GM18499 (cell line): Measurements from ENCODE around the gene P3H2.

Source experiments
- ATAC-seq: cut with Tn5 transposase; IDR thresholded peaks from one replicate; pipeline ENCODE4 v1.9.1; 2021; ENCODE audit warnings: moderate number of reproducible peaks; ENCODE audit not compliant: insufficient read depth, unreplicated experiment

The P3H2 gene

GRCh38 chr3:189954733-189955665 is 165.7 kb downstream of the P3H2 start:
- ATAC-seq, result no peak

GRCh38 chr3:189953551-189953950 is 167.1 kb downstream of the P3H2 start:
- ATAC-seq, result no peak

- no peak for ATAC-seq
These were observed 168.4 kb downstream of the P3H2 start for GRCh38 chr3:189952272-189952671.

GRCh38 chr3:189950258-189950657 is 170.4 kb downstream of the P3H2 start:
- no peak for ATAC-seq

GRCh38 chr3:189949580-189949979 is 171.1 kb downstream of the P3H2 start:
- ATAC-seq, result no peak

GRCh38 chr3:189948724-189949045 is 172.0 kb downstream of the P3H2 start:
- ATAC-seq, result no peak

- no peak for ATAC-seq
These were observed 172.6 kb downstream of the P3H2 start for GRCh38 chr3:189947948-189948723.

GRCh38 chr3:189947068-189947467 is 173.6 kb downstream of the P3H2 start:
- no peak for ATAC-seq

GRCh38 chr3:189945935-189946709 is 174.6 kb downstream of the P3H2 start:
- no peak for ATAC-seq

- ATAC-seq, result no peak
These were observed 176.2 kb downstream of the P3H2 start for GRCh38 chr3:189944285-189945145.

- no peak for ATAC-seq
These were observed 177.7 kb downstream of the P3H2 start for GRCh38 chr3:189942948-189943347.

GRCh38 chr3:189941679-189942078 is 179.0 kb downstream of the P3H2 start:
- ATAC-seq, result no peak

- ATAC-seq, result no peak
These were observed 179.6 kb downstream of the P3H2 start for GRCh38 chr3:189941125-189941524.

GRCh38 chr3:189937302-189938127 is 183.2 kb downstream of the P3H2 start:
- no peak for ATAC-seq

GRCh38 chr3:189936201-189936945 is 184.3 kb downstream of the P3H2 start:
- no peak for ATAC-seq

- no peak for ATAC-seq
These were observed 192.5 kb downstream of the P3H2 start for GRCh38 chr3:189927975-189928895.

GRCh38 chr3:189921770-189922169 is 198.9 kb downstream of the P3H2 start:
- no peak for ATAC-seq
